Heart right ventricle (tissue), 16 donors: ENCODE data around the gene NDUFAF8. TPM values are rescaled to one million over a fixed set of nuclear protein-coding genes. Genes with fewer than 3 reads are reported as not detected.

ENCODE experiments used
- ATAC-seq, 8 donors: fragments of 200-7000 bp; cut with Tn5 transposase; one replicate each; pipeline ENCODE4 v1.9.1; 2020; ENCODE audit warnings: mild to moderate bottlenecking in 8 of 8, moderate library complexity in 8 of 8, moderate number of reproducible peaks in 1 of 8
- DNase-seq, 2 donors: peaks; one replicate each; pipeline ENCODE4 v3.0.0-alpha.2; 2020
- H3K27ac ChIP-seq, 10 donors: fragments of 200-600 bp; sonication (generic) in 2 of 10; one replicate each; pipeline versions ENCODE4 v1.5.0 to v1.8.0; 2020 to 2022; ENCODE audit warnings: mild to moderate bottlenecking in 3 of 10
- H3K27me3 ChIP-seq, 7 donors: fragments of 200-600 bp; one replicate each; pipeline ENCODE4 v1.8.0; 2021 to 2022; ENCODE audit warnings: mild to moderate bottlenecking in 2 of 7
- H3K36me3 ChIP-seq, 9 donors: fragments of 200-600 bp; sonication (generic) in 1 of 9; one replicate each; pipeline versions ENCODE4 v1.5.0 to v1.8.0; 2020 to 2022; ENCODE audit warnings: mild to moderate bottlenecking in 2 of 9
- H3K4me1 ChIP-seq, 9 donors: fragments of 200-600 bp; sonication (generic) in 1 of 9; one replicate each; pipeline versions ENCODE4 v1.5.0 to v1.8.0; 2020 to 2022; ENCODE audit warnings: mild to moderate bottlenecking in 4 of 9
- H3K4me3 ChIP-seq, 10 donors: fragments of 200-600 bp; sonication (generic) in 2 of 10; one replicate each; pipeline versions ENCODE4 v1.5.0 to v1.8.0; 2020 to 2022; ENCODE audit warnings: mild to moderate bottlenecking in 7 of 10, moderate library complexity in 2 of 10
- H3K9me3 ChIP-seq, 11 donors: fragments of 200-600 bp in 10 of 11; sonication (generic) in 2 of 11; one replicate each; pipeline versions ENCODE4 v1.5.0 to v1.8.0; 2013 to 2022; ENCODE audit warnings: mild to moderate bottlenecking in 2 of 11, control low read depth in 1 of 11, moderate library complexity in 1 of 11
- WGBS, 2 donors: extraction: QIAGEN DNeasy Blood & Tissue Kit; methylation state at CpG; one replicate each; pipeline ENCODE4 v1.1.7; 2013; ENCODE audit warnings: inconsistent platforms in 1 of 2; 5-methylcytosine and 5-hydroxymethylcytosine counted together
- intact Hi-C, 10 donors: fragments of 100-400 bp; cut with DNase I; formaldehyde crosslinking; loops; one replicate each; pipeline versions ENCODE4 v1.11.1 to v1.14.2; 2022
- polyA plus RNA-seq, 2 donors: library from polyadenylated mRNA; stranded (reverse); fragments of 200-250 nt; gene quantifications; one replicate each; pipeline ENCODE4 v1.2.3, GENCODE V29; 2013
- total RNA-seq, 10 donors: library from RNA; stranded (reverse); fragmentation: NEBNext Ultra II Directional in 3 of 10; extraction: Animal tissue kit (Norgen Biotek cat#: 25700) in 3 of 10; gene quantifications; one replicate each; pipeline versions ENCODE4 v1.2.1 to v1.2.4, GENCODE V29; 2021 to 2023
- TF ChIP-seq, protein P1 (sequence below), 9 donors: fragments of 200-600 bp; sonication (generic) in 2 of 9; IDR thresholded peaks; one replicate each; pipeline versions ENCODE4 v1.5.0 to v1.8.0; 2021 to 2022; ENCODE audit warnings: antibody characterized with exemption in 9 of 9, mild to moderate bottlenecking in 5 of 9, moderate library complexity in 1 of 9
- donor health status: Arrhythmogenic right ventricular cardiomyopathy.
- donor health status: ischemic (EF 13 %, LVEDD 7.1; RV severe dilation, severe dysfunction).
- donor health status: healthy with polysubstance abuse.
- donor health status: DM: no; HTN: yes; CAD: no.
- donor health status: DM: no; HTN: no; CAD: no.
- donor health status: ischemic (EF 25% LVEDD 6.9; RV normal size, moderate dysfunction).
- donor health status: ischemic (EF 25% LVEDD 5.7; RV mildly dilated, moderate dysfunction).
- donor health status: healthy.
- donor health status: DM: yes; HTN: yes; CAD: no.
- donor health status: Ischemic cardiomyopathy.
- donor health status: ischemic (EF 35%, LVEDD 5.7; RV mildly dilated, moderate dysfunction).
- donor health status: nonischemic (EF 11% LVEDD 7.7; RV severe dilation, severe dysfunction).
- donor health status: DM: yes; HTN: yes; CAD: no.
- donor health status: PGD.
- donor health status: ischemic (EF 29% LVEDD 5.4; RV normal size, mild dysfunction).
- donor health status: nonischemic (EF 23%, LVEDD 6.1; RV moderate dilation, normal function).

NDUFAF8 gene
- total and polyA plus RNA-seq, 12 donors, result 41.5 to 74.8 (median 58.9) TPM

DNA sequence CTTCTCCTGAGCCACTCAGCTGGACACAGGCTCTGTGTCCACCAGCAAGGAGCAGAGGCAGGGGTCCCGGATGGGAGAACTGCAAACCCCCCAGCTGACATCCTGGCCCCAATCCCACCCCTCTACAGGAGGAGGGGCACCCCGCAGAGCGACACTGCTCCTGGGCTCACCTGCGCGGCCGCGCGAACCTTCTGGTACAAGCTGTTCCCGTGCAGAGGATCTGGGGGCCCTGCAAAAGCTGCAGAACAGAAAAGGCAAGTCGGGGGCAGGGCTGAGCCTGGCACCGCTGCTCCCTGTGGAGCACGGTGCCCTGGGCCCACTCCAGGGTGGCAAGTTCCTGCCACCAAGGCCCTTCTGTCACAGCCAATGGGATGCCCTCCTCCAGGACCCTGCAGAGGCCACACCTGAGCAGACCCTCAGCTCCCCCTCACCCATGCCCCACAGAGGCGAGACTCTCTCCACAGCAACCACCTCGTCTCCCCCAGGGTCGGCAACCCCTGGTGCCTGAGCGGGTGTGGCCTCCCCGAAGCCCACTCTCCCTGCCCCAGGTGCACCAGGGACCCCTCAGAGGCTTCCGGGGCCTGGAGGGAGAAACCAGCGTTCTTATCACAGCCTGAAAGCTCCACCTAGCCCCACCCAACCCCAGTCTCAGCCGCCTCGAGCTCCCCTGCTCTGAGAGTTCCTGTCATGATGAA, 5.2 kb upstream of the NDUFAF8 start:
- TF ChIP-seq, protein P1, sequence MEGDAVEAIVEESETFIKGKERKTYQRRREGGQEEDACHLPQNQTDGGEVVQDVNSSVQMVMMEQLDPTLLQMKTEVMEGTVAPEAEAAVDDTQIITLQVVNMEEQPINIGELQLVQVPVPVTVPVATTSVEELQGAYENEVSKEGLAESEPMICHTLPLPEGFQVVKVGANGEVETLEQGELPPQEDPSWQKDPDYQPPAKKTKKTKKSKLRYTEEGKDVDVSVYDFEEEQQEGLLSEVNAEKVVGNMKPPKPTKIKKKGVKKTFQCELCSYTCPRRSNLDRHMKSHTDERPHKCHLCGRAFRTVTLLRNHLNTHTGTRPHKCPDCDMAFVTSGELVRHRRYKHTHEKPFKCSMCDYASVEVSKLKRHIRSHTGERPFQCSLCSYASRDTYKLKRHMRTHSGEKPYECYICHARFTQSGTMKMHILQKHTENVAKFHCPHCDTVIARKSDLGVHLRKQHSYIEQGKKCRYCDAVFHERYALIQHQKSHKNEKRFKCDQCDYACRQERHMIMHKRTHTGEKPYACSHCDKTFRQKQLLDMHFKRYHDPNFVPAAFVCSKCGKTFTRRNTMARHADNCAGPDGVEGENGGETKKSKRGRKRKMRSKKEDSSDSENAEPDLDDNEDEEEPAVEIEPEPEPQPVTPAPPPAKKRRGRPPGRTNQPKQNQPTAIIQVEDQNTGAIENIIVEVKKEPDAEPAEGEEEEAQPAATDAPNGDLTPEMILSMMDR (IDR thresholded peaks at IDR 0.05), result no peak
- Histone ChIP-seq H3K4me1 (peaks cover 4 to 27% (median 18%) of the 10 kb centered on the region in 9 donors), H3K27ac (no peak overlapping the region), H3K9me3 (no peaks in the 10 kb centered on the region), H3K4me3 (no peak overlapping the region), H3K27me3 (no peaks in the 10 kb centered on the region), H3K36me3 (peaks cover 0 to 59% (median 5%) of the 10 kb centered on the region in 9 donors)
- DNase-seq (peak in 1 of 2 donors; percentile 12), ATAC-seq (no peak)
- 87% methylated on average over 21 of the region's 21 CpGs for WGBS, 2 donors
- intact Hi-C loops, result loop anchor here in 1 of 10 donors (10.0 kb wide), 1 partner anchor 239 kb away; the partner anchor contains the start of gene CHMP6

DNA sequence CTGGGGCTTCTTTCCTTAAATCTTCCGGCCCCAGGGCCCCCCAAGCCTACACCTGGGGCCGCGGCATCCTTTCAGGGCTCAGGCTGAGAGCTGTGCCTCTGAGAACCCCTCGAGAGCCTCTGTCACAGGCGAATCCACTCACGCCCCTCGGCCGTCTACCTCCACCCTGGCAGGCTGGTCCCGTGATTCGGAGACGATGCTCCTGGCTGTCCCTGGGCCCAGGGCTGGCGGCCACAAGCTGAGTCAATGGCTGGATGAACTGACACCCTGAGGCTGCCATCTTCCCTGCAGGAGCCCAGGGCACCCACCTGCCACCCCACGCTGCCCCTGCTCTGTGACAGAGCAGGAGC, 4.6 kb upstream of the NDUFAF8 start:
- no peaks in the 10 kb centered on the region for H3K27me3 ChIP-seq
- TF ChIP-seq, protein P1 (IDR thresholded peaks at IDR 0.05), result no peak
- DNase-seq (no peak), ATAC-seq (no peak)
- peaks cover 0 to 54% (median 5%) of the 10 kb centered on the region in 9 donors for H3K36me3 ChIP-seq
- 88% methylated on average over 13 of the region's 13 CpGs for WGBS, 2 donors
- H3K9me3 ChIP-seq, result no peaks in the 10 kb centered on the region
- peaks cover 4 to 27% (median 19%) of the 10 kb centered on the region in 9 donors for H3K4me1 ChIP-seq
- no peak overlapping the region for H3K4me3 ChIP-seq
- intact Hi-C loops, result loop anchor here in 1 of 10 donors (10.0 kb wide), 1 partner anchor 240 kb away; the partner anchor contains the start of gene CHMP6
- H3K27ac ChIP-seq, result no peak overlapping the region

DNA sequence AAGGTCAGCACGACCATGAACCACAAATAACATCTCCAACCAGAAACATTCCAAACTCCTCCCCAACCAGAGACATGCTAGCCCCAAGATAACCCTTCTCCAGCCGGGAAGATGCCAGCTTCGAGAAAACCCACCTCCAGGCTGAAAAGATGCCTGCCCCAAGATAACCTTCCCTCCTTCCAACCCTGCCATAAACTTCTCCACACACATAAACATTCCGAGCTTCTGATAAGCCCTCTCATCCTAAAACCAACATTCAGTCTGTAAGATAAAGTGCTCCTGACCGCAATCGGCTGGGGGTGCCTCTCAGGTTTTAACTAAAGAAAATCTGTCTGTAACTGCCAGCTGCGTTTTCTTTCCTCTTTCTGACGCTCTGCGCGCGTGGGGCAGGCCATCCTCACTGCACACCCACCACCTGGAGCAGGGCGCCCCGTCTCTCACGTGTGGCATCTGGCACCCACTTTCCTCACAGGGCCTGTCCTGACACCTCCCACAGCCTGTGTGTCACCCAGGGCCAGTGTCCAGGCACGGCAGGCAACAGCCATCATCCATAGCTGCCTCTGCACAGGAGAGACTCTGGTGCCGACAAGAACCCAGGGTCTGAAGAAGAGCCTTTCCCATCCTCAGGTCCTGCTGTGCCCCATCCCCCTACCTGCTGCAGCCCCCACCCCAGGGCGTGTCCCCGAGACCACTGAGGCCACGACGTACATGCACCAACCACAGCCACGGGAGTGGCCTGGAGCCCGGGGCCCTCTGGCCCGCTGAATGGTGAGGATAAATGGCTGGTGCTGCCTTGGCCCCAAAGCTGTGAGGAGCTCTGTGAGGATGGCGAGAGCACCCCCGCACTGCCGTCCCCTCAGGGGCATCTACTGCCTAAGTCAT, 3.9 kb upstream of the NDUFAF8 start:
- H3K36me3 ChIP-seq, result peaks cover 0 to 47% (median 5%) of the 10 kb centered on the region in 9 donors
- peaks cover 9 to 34% (median 25%) of the 10 kb centered on the region in 9 donors for H3K4me1 ChIP-seq
- intact Hi-C loops, result loop anchor here in 1 of 10 donors (10.0 kb wide), 1 partner anchor 240 kb away; the partner anchor contains the start of gene CHMP6
- no peaks in the 10 kb centered on the region for H3K9me3 ChIP-seq
- DNase-seq (peak in 1 of 2 donors; percentile 8), ATAC-seq (no peak)
- WGBS, 2 donors, result 86 to 88% methylated on average over 26 of the region's 26 CpGs
- TF ChIP-seq, protein P1 (IDR thresholded peaks at IDR 0.05), result no peak
- no peaks in the 10 kb centered on the region for H3K27me3 ChIP-seq
- H3K27ac ChIP-seq, result no peak overlapping the region
- no peak overlapping the region for H3K4me3 ChIP-seq
